ENCODE data around the gene PEX11B.
A peak's percentile ranks its signal among the peaks of the same experiment; 100 is the strongest.

The PEX11B gene

GRCh38 chr1:145906954-145907753 is 11.4 kb downstream of the PEX11B start:
- DNase-seq (ENCODE audit: low read depth): no peak

DNA sequence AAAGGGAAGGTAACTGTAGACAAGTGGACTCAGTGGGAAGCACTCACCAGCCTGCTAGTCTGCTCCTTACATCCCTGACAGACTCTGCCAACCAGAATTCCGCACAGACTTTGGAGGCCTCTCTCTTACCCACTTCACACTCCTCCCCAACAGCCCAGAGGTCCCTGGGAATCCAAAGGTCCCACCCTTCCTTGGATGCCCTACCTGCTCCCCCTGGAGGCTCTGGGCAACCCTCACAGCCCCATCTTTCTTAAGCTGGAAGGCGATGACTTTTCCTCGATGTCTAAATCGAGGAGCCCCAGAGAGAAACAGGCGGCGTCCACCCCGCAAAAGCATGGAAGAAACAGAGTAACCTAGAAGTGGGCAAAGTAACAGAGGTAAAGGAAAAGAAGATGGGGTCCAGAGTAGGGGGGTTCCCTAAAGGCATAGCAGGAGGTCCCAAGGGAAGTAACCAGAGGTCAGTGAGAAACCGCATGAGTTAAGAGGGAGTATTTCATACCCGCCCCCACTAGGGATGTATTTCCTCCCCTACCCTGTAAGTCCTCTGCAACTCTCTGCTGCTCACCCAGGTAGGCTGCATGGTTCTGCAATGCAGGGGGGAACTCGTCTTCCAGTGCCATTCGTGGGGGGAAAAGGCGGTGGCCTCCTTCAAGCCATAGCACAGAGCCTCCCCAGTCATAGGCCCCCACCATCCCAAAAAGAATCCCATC is 17.1 kb downstream of the PEX11B start:
- no peak for DNase-seq (ENCODE audit: low read depth)

DNA sequence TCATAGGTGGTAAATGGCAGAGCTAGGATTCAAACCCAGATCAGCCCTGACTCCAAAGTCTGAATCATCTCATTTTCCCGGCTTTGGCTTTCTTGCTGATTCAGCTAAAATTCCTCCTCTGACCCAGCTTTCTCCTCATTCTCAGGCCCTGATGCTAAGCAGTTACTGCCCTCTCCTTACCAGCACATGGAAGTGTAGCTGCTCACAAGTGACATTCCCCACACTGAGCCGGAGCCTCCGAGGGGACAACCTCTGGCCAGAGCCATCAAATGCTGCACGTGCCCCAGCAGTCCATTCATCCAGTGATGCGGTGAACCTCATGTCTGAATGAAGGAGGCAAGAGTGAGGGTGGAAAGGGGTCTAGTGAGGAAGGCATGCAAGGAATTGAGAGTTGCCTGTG is 19.8 kb downstream of the PEX11B start:
- no peak for DNase-seq (ENCODE audit: low read depth)

GRCh38 chr1:145897969-145898368 is 20.5 kb downstream of the PEX11B start:
- no peak for DNase-seq (ENCODE audit: low read depth)

- no peak for DNase-seq (ENCODE audit: low read depth)
Measured at GRCh38 chr1:145895471-145895870, 23.0 kb downstream of the PEX11B start.

- no peak for DNase-seq (ENCODE audit: low read depth)
Measured at GRCh38 chr1:145893306-145894055, 25.0 kb downstream of the PEX11B start.

- DNase-seq (ENCODE audit: low read depth): peak; percentile 40
Measured at GRCh38 chr1:145892486-145893087, 25.9 kb downstream of the PEX11B start.

DNA sequence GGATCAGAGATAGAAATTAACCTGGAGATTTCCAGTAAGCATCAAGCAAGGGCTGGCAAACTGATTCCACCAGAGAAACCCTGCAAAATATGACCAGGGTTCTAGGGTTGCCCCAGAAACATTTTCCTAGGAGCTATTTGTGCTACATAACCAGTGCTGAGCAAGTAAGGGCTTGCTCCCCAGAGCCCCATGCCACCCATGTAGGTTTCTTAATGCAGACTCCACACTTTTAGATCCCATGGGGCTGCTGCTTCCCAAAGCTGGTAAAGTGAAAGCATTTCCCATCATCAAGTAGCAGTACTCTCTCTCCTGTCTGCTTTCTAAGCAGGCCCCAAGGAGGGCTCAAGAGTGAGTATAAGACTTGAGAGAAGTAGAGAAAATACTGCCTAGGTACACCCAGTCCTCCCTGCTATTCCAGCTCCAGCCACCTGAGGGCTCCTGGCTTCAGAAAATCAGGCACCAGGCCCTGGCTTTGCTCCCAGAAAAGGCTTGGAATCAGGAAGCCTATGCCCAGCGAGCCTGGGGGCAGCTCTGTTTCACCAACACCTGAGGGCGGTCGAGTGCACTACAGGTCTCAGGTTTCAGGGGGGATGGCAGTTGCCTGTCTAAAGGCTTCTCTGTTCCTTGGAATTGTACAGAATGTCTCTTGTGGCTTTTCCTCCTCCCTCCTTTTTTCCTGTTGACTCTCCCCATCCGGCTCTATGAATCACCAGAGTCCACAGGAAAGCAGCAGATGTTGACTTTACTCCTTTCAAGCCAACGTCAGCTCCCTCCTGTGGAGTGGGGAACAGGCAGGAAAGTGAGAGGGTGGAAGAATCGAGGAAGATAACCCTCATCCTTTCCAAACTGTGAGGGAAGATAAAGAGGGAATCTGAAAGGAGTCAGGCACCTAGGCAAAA is 26.7 kb downstream of the PEX11B start:
- peak; percentile 100 for DNase-seq (ENCODE audit: low read depth)

DNA sequence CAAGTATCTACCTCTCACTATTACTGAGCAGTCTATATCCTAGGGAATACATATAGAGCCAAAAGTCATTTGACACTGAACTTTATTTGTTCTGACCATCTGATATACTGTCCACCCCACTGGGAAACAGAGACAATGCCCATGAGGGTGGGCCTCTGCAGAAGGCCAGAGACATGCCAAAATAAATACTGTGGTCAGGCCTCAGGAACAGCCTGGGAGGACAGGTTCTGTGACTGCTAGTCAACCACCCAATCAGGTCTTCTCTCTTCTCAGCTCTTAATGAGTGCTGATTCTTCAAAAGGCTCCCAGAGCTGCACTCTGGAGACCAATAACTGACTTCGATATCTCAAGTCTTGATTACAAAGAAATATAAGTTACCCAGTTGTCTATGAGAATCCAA is 27.4 kb downstream of the PEX11B start:
- no peak for DNase-seq (ENCODE audit: low read depth)

GRCh38 chr1:145889722-145890121 is 28.8 kb downstream of the PEX11B start:
- no peak for DNase-seq (ENCODE audit: low read depth)

GRCh38 chr1:145887631-145888030 is 30.9 kb downstream of the PEX11B start:
- no peak for DNase-seq (ENCODE audit: low read depth)

- DNase-seq (ENCODE audit: low read depth): no peak
Measured at GRCh38 chr1:145886816-145887215, 31.7 kb downstream of the PEX11B start.

DNA sequence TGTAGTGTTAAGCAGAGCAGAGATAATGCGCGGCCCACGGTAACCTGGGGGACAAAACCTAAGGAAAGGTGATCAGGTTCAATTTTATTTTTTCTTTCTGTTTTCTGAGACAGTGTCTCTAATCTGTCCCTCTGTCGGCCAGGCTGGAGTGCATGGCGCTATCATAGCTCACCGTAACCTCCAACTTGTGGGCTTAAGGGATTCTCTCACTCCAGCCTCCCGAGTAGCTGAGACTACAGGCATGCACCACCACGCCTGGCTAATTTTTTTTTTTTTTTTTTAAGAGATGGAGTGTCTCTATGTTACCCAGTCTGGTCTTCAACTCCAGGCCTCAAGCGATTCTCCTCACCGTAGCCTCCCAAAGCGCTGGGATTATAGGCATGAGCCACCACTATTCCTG is 32.1 kb downstream of the PEX11B start:
- DNase-seq (ENCODE audit: low read depth): no peak

- peak; percentile 82 for DNase-seq (ENCODE audit: low read depth)
Measured at GRCh38 chr1:145885738-145886287, 32.7 kb downstream of the PEX11B start, which contains the start of gene ANKRD35. TSS of gene ANKRD35 (minus strand) at chr1:145885866. CDS start at chr1:145885758, 108 bp downstream.

DNA sequence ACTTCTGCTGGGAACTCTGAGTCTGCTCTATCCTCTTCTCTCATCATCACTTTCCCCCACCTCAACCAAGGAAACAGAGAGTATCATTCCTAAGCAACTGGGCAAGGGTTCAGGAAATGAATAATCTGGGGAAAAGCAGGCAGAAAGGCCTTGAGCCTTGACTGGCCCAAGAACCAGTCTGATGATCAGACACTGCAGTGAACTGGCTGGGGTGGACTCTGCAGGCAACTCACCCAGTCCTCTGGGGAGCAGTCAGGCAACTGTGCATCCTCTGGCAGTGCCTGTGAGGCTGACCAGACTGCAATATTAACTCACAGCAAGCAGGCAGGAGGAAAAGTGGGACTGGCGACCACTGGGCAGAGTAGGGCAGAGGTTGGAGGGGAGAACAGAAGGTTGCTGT is 33.8 kb downstream of the PEX11B start:
- DNase-seq (ENCODE audit: low read depth): peak; percentile 48

GRCh38 chr1:145879775-145880174 is 38.7 kb downstream of the PEX11B start:
- no peak for DNase-seq (ENCODE audit: low read depth)

- DNase-seq (ENCODE audit: low read depth): peak; percentile 36
Measured at GRCh38 chr1:145878724-145879123, 39.8 kb downstream of the PEX11B start.

DNA sequence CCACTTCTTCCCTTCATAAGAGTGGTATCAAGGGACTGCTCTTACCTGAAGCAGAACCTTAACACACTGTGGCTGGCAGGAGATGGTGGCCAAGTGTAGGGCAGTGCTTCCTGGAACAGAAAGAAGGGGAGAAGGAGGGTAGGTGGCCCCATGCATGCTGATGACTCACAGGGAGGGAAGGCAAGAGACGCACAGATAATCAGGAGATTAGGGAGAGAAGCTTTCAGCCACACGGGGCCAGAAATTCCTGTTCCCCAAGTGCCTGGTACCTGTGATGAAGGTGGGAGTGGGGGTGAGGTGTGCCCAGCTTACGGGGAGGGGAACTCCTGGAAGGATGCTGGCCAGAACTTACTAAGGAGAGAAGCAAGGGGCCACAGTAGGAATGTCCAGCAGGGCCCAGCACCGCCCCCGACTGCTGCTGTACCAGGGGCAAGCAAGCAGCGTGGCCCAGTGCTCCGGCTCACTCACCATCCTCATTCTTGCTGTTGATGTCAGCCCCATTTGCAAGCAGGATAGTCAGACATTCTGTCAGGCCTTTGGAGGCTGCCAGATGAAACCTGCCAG is 40.5 kb downstream of the PEX11B start:
- peak; percentile 43 for DNase-seq (ENCODE audit: low read depth)

GRCh38 chr1:145874646-145875045 is 43.9 kb downstream of the PEX11B start:
- no peak for DNase-seq (ENCODE audit: low read depth)

All from ELR (cell line).